HEK293 (cell line): ENCODE data around the gene DLG3.

ENCODE experiments used
- CTCF ChIA-PET: fragments of 350-600 bp; formaldehyde crosslinking; extraction: SDS; loops from one replicate; lab custom pipeline; 2021; ENCODE audit warnings: antibody characterized with exemption; lab: Yijun Ruan, JAX
- POLR2A ChIA-PET: fragments of 300-600 bp; formaldehyde crosslinking; extraction: SDS; loops from one replicate; lab custom pipeline; 2020; ENCODE audit warnings: antibody characterized with exemption, inconsistent platforms; lab: Yijun Ruan, JAX
- H3K27ac ChIP-seq: fragments of 200-500 bp; sonication (Bioruptor generic); 2 replicates; pipeline ENCODE4 v1.5.1; 2014; ENCODE audit warnings: low read depth, low read length, control low read depth, inconsistent platforms; ENCODE audit errors: extremely low read depth
- H3K36me3 ChIP-seq, 2 experiments: fragments of 200-500 bp in 1 of 2; sonication (Bioruptor generic) in 1 of 2; 1 replicate in 1 of 2; 2 replicates in 1 of 2; pipeline ENCODE4 v1.5.1; 2014 to 2017; ENCODE audit warnings: inconsistent platforms in 2 of 2, low read length in 2 of 2; ENCODE audit not compliant: control insufficient read depth in 2 of 2, insufficient read depth in 1 of 2
- H3K4me1 ChIP-seq: fragments of 200-500 bp; sonication (Bioruptor generic); 2 replicates; pipeline ENCODE4 v1.5.1; 2014; ENCODE audit warnings: mild to moderate bottlenecking, low read length, inconsistent platforms; ENCODE audit not compliant: control insufficient read depth, insufficient read depth
- H3K4me3 ChIP-seq: 2 replicates; pipeline ENCODE4 v1.5.1; 2011; ENCODE audit warnings: low read depth, mild to moderate bottlenecking, control low read depth, low read length, moderate library complexity
- H3K9me3 ChIP-seq: fragments of 200-500 bp; sonication (Bioruptor generic); 2 replicates; pipeline ENCODE4 v1.5.1; 2014; ENCODE audit warnings: low read depth, low read length, inconsistent platforms; ENCODE audit not compliant: control insufficient read depth, insufficient read depth
- YY2 ChIP-seq: fragments of 450-650 bp; formaldehyde crosslinking; IDR thresholded peaks from 2 replicates; pipeline ENCODE4 v1.5.1; 2016; ENCODE audit warnings: missing biosample characterization, missing genetic modification characterization
- ZBTB1 ChIP-seq: fragments of 450-650 bp; formaldehyde crosslinking; IDR thresholded peaks from 2 replicates; pipeline ENCODE4 v1.5.1; 2016; ENCODE audit warnings: missing biosample characterization, missing genetic modification characterization
- ZBTB20 ChIP-seq: fragments of 450-650 bp; formaldehyde crosslinking; IDR thresholded peaks from 2 replicates; pipeline ENCODE4 v1.5.1; 2016; ENCODE audit warnings: missing biosample characterization, missing genetic modification characterization
- ZEB2 ChIP-seq: fragments of 450-650 bp; formaldehyde crosslinking; IDR thresholded peaks from 2 replicates; pipeline ENCODE4 v1.5.1; 2016; ENCODE audit warnings: missing biosample characterization, missing genetic modification characterization
- ZNF121 ChIP-seq: fragments of 450-650 bp; formaldehyde crosslinking; IDR thresholded peaks from 2 replicates; pipeline ENCODE4 v1.5.1; 2016; ENCODE audit warnings: missing biosample characterization, missing genetic modification characterization
- ZNF169 ChIP-seq: fragments of 450-650 bp; formaldehyde crosslinking; IDR thresholded peaks from 2 replicates; pipeline ENCODE4 v1.5.1; 2016; ENCODE audit warnings: missing biosample characterization, missing genetic modification characterization
- ZNF174 ChIP-seq: fragments of 450-650 bp; formaldehyde crosslinking; IDR thresholded peaks from 2 replicates; pipeline ENCODE4 v1.5.0; 2017; ENCODE audit warnings: missing biosample characterization, mild to moderate bottlenecking, missing genetic modification characterization
- ZNF202 ChIP-seq: fragments of 450-650 bp; formaldehyde crosslinking; IDR thresholded peaks from 2 replicates; pipeline ENCODE4 v1.5.1; 2016; ENCODE audit warnings: missing biosample characterization, missing genetic modification characterization, borderline replicate concordance
- ZNF211 ChIP-seq: fragments of 450-650 bp; formaldehyde crosslinking; IDR thresholded peaks from 2 replicates; pipeline ENCODE4 v1.5.1; 2016; ENCODE audit warnings: low read depth, missing biosample characterization, missing genetic modification characterization
- ZNF23 ChIP-seq: fragments of 450-650 bp; formaldehyde crosslinking; IDR thresholded peaks from 2 replicates; pipeline ENCODE4 v1.5.1; 2016; ENCODE audit warnings: missing biosample characterization, missing genetic modification characterization, borderline replicate concordance
- ZNF24 ChIP-seq: fragments of 450-650 bp; formaldehyde crosslinking; IDR thresholded peaks from 2 replicates; pipeline ENCODE4 v1.5.1; 2016; ENCODE audit warnings: missing biosample characterization, missing genetic modification characterization
- ZNF311 ChIP-seq: fragments of 450-650 bp; formaldehyde crosslinking; IDR thresholded peaks from 2 replicates; pipeline ENCODE4 v1.5.1; 2017; ENCODE audit warnings: missing biosample characterization, missing genetic modification characterization, borderline replicate concordance
- ZNF391 ChIP-seq: fragments of 450-650 bp; formaldehyde crosslinking; IDR thresholded peaks from 2 replicates; pipeline ENCODE4 v1.5.1; 2016; ENCODE audit warnings: low read depth, missing biosample characterization, missing genetic modification characterization, borderline replicate concordance
- ZNF416 ChIP-seq: fragments of 450-650 bp; formaldehyde crosslinking; IDR thresholded peaks from 2 replicates; pipeline ENCODE4 v1.5.1; 2016; ENCODE audit warnings: missing biosample characterization, missing genetic modification characterization
- ZNF514 ChIP-seq: fragments of 450-650 bp; formaldehyde crosslinking; IDR thresholded peaks from 2 replicates; pipeline ENCODE4 v1.5.1; 2016; ENCODE audit warnings: missing biosample characterization, missing genetic modification characterization
- ZNF660 ChIP-seq: fragments of 450-650 bp; IDR thresholded peaks from 2 replicates; pipeline ENCODE4 v1.5.1; 2018; ENCODE audit warnings: missing biosample characterization, mild to moderate bottlenecking, missing genetic modification characterization
- ZNF677 ChIP-seq: fragments of 450-650 bp; IDR thresholded peaks from 2 replicates; pipeline ENCODE4 v1.5.0; 2018; ENCODE audit warnings: missing biosample characterization, mild to moderate bottlenecking, missing genetic modification characterization, moderate library complexity
- ZNF768 ChIP-seq: fragments of 450-650 bp; formaldehyde crosslinking; IDR thresholded peaks from 2 replicates; pipeline ENCODE4 v1.5.1; 2018; ENCODE audit warnings: missing biosample characterization, mild to moderate bottlenecking, missing genetic modification characterization
- TF ChIP-seq, protein P1 (sequence below): fragments of 450-650 bp; formaldehyde crosslinking; IDR thresholded peaks from 2 replicates; pipeline ENCODE4 v1.5.1; 2016; ENCODE audit warnings: missing biosample characterization, missing genetic modification characterization
- TF ChIP-seq, protein P2 (sequence below): fragments of 450-650 bp; formaldehyde crosslinking; IDR thresholded peaks from 2 replicates; pipeline ENCODE4 v1.5.1; 2016; ENCODE audit warnings: missing biosample characterization, missing genetic modification characterization
- TF ChIP-seq, protein P3 (sequence below): fragments of 450-650 bp; formaldehyde crosslinking; conservative IDR thresholded peaks from 2 replicates; pipeline ENCODE4 v1.5.1; 2016; ENCODE audit warnings: low read depth, missing biosample characterization, missing genetic modification characterization
- TF ChIP-seq, protein P4 (sequence below): fragments of 450-650 bp; formaldehyde crosslinking; IDR thresholded peaks from 2 replicates; pipeline ENCODE4 v1.5.1; 2016; ENCODE audit warnings: missing biosample characterization, missing genetic modification characterization

Gene DLG3

DNA sequence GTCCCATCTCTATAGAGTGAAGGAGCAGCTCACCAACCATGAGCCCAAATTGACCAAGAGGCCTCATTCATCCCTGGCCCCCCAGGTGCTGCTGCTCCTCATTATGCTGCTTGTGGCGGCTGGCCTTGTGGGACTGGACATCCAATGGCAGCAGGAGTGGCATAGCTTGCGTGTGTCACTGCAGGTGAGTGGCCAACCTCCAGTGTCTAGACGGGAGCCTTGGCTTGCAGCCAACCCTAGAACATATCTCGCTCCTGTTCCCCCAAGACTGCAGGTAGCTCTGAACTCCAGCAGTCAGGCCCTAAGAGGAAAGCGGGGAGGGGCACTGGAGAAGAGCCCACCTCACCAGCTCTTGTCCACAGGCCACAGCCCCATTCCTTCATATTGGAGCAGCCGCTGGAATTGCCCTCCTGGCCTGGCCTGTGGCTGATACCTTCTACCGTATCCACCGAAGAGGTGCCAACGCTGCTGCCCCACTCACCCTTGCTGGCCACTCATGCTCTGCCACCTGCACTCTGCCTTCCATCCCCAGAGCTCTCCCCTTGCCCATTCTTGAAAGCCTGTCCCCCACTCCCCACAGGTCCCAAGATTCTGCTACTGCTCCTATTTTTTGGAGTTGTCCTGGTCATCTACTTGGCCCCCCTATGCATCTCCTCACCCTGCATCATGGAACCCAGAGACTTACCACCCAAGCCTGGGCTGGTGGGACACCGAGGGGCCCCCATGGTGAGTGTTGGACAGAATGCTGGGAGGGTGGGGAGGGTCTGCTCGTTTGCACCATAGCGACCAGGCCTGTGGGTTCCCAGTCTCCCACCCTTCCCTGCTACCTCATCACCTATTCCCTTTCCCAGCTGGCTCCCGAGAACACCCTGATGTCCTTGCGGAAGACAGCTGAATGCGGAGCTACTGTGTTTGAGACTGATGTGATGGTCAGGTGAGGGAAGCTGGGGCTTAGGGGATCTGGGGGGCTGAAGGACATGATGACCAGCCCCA lies 18.1 kb upstream of the DLG3 start:
- no peak overlapping the region for H3K27ac ChIP-seq
- ChIA-PET CTCF (interaction anchor here (2.2 kb wide), 1 partner anchor 9 kb away, joined by 8 read pairs; no protein-coding TSS in a partner anchor), POLR2A (no interaction called here)
- H3K4me1 ChIP-seq = no peaks in the 10 kb centered on the region
- no peaks in the 10 kb centered on the region for H3K36me3 ChIP-seq
- no peaks in the 10 kb centered on the region for H3K9me3 ChIP-seq
- TF ChIP-seq, protein P1, sequence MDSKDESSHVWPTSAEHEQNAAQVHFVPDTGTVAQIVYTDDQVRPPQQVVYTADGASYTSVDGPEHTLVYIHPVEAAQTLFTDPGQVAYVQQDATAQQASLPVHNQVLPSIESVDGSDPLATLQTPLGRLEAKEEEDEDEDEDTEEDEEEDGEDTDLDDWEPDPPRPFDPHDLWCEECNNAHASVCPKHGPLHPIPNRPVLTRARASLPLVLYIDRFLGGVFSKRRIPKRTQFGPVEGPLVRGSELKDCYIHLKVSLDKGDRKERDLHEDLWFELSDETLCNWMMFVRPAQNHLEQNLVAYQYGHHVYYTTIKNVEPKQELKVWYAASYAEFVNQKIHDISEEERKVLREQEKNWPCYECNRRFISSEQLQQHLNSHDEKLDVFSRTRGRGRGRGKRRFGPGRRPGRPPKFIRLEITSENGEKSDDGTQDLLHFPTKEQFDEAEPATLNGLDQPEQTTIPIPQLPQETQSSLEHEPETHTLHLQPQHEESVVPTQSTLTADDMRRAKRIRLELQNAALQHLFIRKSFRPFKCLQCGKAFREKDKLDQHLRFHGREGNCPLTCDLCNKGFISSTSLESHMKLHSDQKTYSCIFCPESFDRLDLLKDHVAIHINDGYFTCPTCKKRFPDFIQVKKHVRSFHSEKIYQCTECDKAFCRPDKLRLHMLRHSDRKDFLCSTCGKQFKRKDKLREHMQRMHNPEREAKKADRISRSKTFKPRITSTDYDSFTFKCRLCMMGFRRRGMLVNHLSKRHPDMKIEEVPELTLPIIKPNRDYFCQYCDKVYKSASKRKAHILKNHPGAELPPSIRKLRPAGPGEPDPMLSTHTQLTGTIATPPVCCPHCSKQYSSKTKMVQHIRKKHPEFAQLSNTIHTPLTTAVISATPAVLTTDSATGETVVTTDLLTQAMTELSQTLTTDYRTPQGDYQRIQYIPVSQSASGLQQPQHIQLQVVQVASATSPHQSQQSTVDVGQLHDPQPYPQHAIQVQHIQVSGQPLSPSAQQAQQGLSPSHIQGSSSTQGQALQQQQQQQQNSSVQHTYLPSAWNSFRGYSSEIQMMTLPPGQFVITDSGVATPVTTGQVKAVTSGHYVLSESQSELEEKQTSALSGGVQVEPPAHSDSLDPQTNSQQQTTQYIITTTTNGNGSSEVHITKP (tag by site-specific recombination) = no peak
- TF ChIP-seq, protein P2, sequence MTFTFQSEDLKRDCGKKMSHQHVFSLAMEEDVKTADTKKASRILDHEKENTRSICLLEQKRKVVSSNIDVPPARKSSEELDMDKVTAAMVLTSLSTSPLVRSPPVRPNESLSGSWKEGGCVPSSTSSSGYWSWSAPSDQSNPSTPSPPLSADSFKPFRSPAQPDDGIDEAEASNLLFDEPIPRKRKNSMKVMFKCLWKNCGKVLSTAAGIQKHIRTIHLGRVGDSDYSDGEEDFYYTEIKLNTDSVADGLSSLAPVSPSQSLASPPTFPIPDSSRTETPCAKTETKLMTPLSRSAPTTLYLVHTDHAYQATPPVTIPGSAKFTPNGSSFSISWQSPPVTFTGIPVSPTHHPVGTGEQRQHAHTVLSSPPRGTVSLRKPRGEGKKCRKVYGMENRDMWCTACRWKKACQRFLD = no peak
- TF ChIP-seq ZBTB1 = no peak
- no peak for TF ChIP-seq ZNF391 (tag by site-specific recombination)
- TF ChIP-seq, protein P3, sequence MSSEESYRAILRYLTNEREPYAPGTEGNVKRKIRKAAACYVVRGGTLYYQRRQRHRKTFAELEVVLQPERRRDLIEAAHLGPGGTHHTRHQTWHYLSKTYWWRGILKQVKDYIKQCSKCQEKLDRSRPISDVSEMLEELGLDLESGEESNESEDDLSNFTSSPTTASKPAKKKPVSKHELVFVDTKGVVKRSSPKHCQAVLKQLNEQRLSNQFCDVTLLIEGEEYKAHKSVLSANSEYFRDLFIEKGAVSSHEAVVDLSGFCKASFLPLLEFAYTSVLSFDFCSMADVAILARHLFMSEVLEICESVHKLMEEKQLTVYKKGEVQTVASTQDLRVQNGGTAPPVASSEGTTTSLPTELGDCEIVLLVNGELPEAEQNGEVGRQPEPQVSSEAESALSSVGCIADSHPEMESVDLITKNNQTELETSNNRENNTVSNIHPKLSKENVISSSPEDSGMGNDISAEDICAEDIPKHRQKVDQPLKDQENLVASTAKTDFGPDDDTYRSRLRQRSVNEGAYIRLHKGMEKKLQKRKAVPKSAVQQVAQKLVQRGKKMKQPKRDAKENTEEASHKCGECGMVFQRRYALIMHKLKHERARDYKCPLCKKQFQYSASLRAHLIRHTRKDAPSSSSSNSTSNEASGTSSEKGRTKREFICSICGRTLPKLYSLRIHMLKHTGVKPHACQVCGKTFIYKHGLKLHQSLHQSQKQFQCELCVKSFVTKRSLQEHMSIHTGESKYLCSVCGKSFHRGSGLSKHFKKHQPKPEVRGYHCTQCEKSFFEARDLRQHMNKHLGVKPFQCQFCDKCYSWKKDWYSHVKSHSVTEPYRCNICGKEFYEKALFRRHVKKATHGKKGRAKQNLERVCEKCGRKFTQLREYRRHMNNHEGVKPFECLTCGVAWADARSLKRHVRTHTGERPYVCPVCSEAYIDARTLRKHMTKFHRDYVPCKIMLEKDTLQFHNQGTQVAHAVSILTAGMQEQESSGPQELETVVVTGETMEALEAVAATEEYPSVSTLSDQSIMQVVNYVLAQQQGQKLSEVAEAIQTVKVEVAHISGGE (tag by site-specific recombination) = no peak
- no peak for TF ChIP-seq ZEB2 (tag by site-specific recombination)
- TF ChIP-seq ZNF23 = no peak
- TF ChIP-seq ZNF514 (tag by site-specific recombination) = no peak
- no peak for TF ChIP-seq ZNF211
- TF ChIP-seq ZNF677 (tag by site-specific recombination) = no peak
- no peak overlapping the region for H3K4me3 ChIP-seq

DNA sequence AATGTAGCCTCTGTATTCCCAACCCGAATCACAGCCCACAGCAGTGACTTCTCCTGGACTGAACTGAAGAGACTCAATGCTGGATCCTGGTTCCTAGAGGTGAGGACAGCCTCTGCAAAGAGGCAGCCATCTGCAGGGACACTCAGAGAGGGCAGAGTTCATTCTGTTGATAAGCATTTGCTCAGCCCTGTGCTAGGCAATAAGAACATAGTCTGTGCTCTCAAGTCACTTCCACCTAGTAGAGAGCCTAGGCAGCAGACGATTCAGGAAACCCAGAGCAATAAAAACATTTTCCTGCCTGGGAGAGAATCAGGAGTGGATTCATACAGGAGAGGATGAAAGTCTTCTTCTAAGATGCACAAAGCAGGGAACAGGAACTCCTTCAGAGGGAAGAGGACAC lies 17.3 kb upstream of the DLG3 start:
- no peak overlapping the region for H3K27ac ChIP-seq
- no peaks in the 10 kb centered on the region for H3K4me1 ChIP-seq
- ChIA-PET POLR2A (no interaction called here), CTCF (no interaction called here)
- TF ChIP-seq ZNF768 (tag by site-specific recombination) (no peak), ZNF121 (no peak), YY2 (no peak), ZNF202 (tag by site-specific recombination) (no peak), ZNF169 (no peak), ZNF311 (tag by site-specific recombination) (no peak), ZBTB20 (no peak), ZNF416 (tag by site-specific recombination) (no peak), ZNF174 (tag by site-specific recombination) (no peak), ZNF24 (tag by site-specific recombination) (no peak), ZNF660 (tag by site-specific recombination) (no peak)
- TF ChIP-seq, protein P4, sequence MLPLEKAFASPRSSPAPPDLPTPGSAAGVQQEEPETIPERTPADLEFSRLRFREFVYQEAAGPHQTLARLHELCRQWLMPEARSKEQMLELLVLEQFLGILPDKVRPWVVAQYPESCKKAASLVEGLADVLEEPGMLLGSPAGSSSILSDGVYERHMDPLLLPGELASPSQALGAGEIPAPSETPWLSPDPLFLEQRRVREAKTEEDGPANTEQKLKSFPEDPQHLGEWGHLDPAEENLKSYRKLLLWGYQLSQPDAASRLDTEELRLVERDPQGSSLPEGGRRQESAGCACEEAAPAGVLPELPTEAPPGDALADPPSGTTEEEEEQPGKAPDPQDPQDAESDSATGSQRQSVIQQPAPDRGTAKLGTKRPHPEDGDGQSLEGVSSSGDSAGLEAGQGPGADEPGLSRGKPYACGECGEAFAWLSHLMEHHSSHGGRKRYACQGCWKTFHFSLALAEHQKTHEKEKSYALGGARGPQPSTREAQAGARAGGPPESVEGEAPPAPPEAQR (tag by site-specific recombination) = no peak
- no peaks in the 10 kb centered on the region for H3K9me3 ChIP-seq
- H3K4me3 ChIP-seq = no peak overlapping the region
- no peaks in the 10 kb centered on the region for H3K36me3 ChIP-seq
